ENCODE results near the gene FUT8.

DNA sequence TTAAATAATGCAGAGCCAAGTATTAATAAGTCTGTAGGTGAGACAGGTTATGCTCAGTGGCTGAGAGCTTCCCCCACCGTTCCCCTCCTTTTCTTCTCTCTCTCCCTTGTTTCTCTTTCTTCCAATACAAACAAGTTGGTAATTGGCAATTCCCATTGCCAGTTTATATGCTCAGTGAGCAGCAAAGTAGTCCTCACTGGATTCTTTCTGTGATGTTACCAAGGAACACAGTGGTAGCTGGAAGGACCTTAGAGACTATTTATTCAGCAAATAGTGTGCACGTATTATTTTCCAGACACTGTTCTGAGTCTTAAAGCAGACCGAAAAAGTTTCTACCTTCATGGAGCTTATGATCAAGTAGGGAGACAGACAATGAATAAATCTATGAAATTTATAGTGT lies 344.4 kb downstream of the FUT8 start:
- TF ChIP-seq, protein P1, sequence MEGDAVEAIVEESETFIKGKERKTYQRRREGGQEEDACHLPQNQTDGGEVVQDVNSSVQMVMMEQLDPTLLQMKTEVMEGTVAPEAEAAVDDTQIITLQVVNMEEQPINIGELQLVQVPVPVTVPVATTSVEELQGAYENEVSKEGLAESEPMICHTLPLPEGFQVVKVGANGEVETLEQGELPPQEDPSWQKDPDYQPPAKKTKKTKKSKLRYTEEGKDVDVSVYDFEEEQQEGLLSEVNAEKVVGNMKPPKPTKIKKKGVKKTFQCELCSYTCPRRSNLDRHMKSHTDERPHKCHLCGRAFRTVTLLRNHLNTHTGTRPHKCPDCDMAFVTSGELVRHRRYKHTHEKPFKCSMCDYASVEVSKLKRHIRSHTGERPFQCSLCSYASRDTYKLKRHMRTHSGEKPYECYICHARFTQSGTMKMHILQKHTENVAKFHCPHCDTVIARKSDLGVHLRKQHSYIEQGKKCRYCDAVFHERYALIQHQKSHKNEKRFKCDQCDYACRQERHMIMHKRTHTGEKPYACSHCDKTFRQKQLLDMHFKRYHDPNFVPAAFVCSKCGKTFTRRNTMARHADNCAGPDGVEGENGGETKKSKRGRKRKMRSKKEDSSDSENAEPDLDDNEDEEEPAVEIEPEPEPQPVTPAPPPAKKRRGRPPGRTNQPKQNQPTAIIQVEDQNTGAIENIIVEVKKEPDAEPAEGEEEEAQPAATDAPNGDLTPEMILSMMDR (IDR thresholded peaks at IDR 0.05): no peak
- TF ChIP-seq POLR2AphosphoS5 (IDR thresholded peaks at IDR 0.05) (no peak), POLR2A (IDR thresholded peaks at IDR 0.05) (no peak)

Data from suprapubic skin (tissue), 4 donors.